GM23248 (cell line): ENCODE data around the gene GARRE1.

Experiments
- EZH2 ChIP-seq: fragments of 200-600 bp; sonication (generic); IDR thresholded peaks from 2 replicates; pipeline ENCODE4 v1.6.1; 2018; ENCODE audit warnings: antibody characterized with exemption, mild to moderate bottlenecking; ENCODE audit not compliant: insufficient read depth, poor library complexity, severe bottlenecking
- EZH2phosphoT487 ChIP-seq: fragments of 200-600 bp; sonication (generic); IDR thresholded peaks from 2 replicates; pipeline ENCODE4 v1.6.1; 2018; ENCODE audit warnings: antibody characterized with exemption, moderate library complexity, mild to moderate bottlenecking, low read depth; ENCODE audit not compliant: insufficient read depth

- TF ChIP-seq EZH2 (no peak), EZH2phosphoT487 (no peak)
Measured at GRCh38 chr19:34236035-34236987, 18.0 kb upstream of the GARRE1 start.
